HepG2 (cell line): ENCODE data around the gene PLCB4. TPM values are rescaled to one million over a fixed set of nuclear protein-coding genes. Genes with fewer than 3 reads are reported as not detected.

Experiments used
- ADNP ChIP-seq: sonication (generic); formaldehyde crosslinking; IDR thresholded peaks from 2 replicates; pipeline ENCODE4 v1.4.0; 2020; ENCODE audit warnings: missing genetic modification reagents
- ATF7 ChIP-seq, 2 experiments: fragments of 450-650 bp in 1 of 2; sonication (generic) in 1 of 2; formaldehyde crosslinking in 1 of 2; IDR thresholded peaks; 2 replicates each; pipeline versions ENCODE4 v1.4.0 to v1.6.1; 2016 to 2020; ENCODE audit warnings: antibody characterized with exemption in 1 of 2, mild to moderate bottlenecking in 1 of 2, missing genetic modification reagents in 1 of 2
- CEBPG ChIP-seq: IDR thresholded peaks from 2 replicates; pipeline ENCODE4 v1.6.1; 2016
- CENPX ChIP-seq: sonication (generic); formaldehyde crosslinking; IDR thresholded peaks from 2 replicates; pipeline ENCODE4 v1.9.0; 2021; ENCODE audit warnings: mild to moderate bottlenecking, missing genetic modification reagents, moderate library complexity
- EP300 ChIP-seq, 3 experiments: sonication (generic) in 1 of 3; formaldehyde crosslinking in 1 of 3; IDR thresholded peaks; 2 replicates each; pipeline versions ENCODE4 v1.5.1 to v1.6.1; 2011 to 2020; ENCODE audit warnings: low read depth in 2 of 3, low read length in 2 of 3, borderline replicate concordance in 1 of 3, improper control_type of control experiment in 1 of 3, mild to moderate bottlenecking in 1 of 3, missing genetic modification reagents in 1 of 3, moderate library complexity in 1 of 3
- FOXA1 ChIP-seq, 2 experiments: fragments of 450-650 bp in 1 of 2; sonication (generic) in 1 of 2; formaldehyde crosslinking in 1 of 2; IDR thresholded peaks; 2 replicates each; pipeline versions ENCODE4 v1.4.0 to v1.6.1; 2016 to 2020; ENCODE audit warnings: missing genetic modification reagents in 1 of 2
- KDM4B ChIP-seq: sonication (generic); formaldehyde crosslinking; IDR thresholded peaks from 2 replicates; pipeline ENCODE4 v1.4.0; 2020; ENCODE audit warnings: missing genetic modification reagents
- MEIS2 ChIP-seq: sonication (generic); formaldehyde crosslinking; IDR thresholded peaks from 2 replicates; pipeline ENCODE4 v1.9.0; 2021; ENCODE audit warnings: mild to moderate bottlenecking, missing genetic modification reagents
- NR2F6 ChIP-seq, 2 experiments: IDR thresholded peaks; 2 replicates each; pipeline ENCODE4 v1.6.1; 2016; ENCODE audit warnings: antibody characterized with exemption in 1 of 2, mild to moderate bottlenecking in 1 of 2
- POLR2G ChIP-seq: fragments of 200-400 bp; formaldehyde crosslinking; IDR thresholded peaks from 2 replicates; pipeline ENCODE4 v1.6.1; 2018; ENCODE audit warnings: mild to moderate bottlenecking, low read depth, low read length, moderate library complexity
- PRMT3 ChIP-seq: sonication (generic); formaldehyde crosslinking; IDR thresholded peaks from 2 replicates; pipeline ENCODE4 v1.8.1; 2022; ENCODE audit warnings: low read depth, mild to moderate bottlenecking, moderate library complexity, missing genetic modification reagents, borderline replicate concordance
- RFXAP ChIP-seq: sonication (generic); formaldehyde crosslinking; IDR thresholded peaks from 2 replicates; pipeline ENCODE4 v1.4.0; 2020; ENCODE audit warnings: missing genetic modification reagents, borderline replicate concordance
- SMYD3 ChIP-seq: sonication (generic); formaldehyde crosslinking; IDR thresholded peaks from 2 replicates; pipeline ENCODE4 v1.8.1; 2023; ENCODE audit warnings: mild to moderate bottlenecking, missing genetic modification reagents
- SNAI1 ChIP-seq: sonication (generic); formaldehyde crosslinking; IDR thresholded peaks from 2 replicates; pipeline ENCODE4 v1.5.0; 2020; ENCODE audit warnings: mild to moderate bottlenecking, missing genetic modification reagents, borderline replicate concordance
- TP53 ChIP-seq: sonication (generic); formaldehyde crosslinking; conservative IDR thresholded peaks from 2 replicates; pipeline ENCODE4 v1.4.0; 2020; ENCODE audit warnings: missing genetic modification reagents
- WIZ ChIP-seq: sonication (generic); formaldehyde crosslinking; IDR thresholded peaks from 2 replicates; pipeline ENCODE4 v1.5.1; 2020; ENCODE audit warnings: mild to moderate bottlenecking, missing genetic modification reagents
- ZMYM2 ChIP-seq: sonication (generic); formaldehyde crosslinking; IDR thresholded peaks from 2 replicates; pipeline ENCODE4 v1.8.0; 2022; ENCODE audit warnings: mild to moderate bottlenecking, missing genetic modification reagents
- ZMYM3 ChIP-seq: sonication (generic); formaldehyde crosslinking; IDR thresholded peaks from 2 replicates; pipeline ENCODE4 v1.5.1; 2020; ENCODE audit warnings: mild to moderate bottlenecking, missing genetic modification reagents
- ZNF124 ChIP-seq: sonication (generic); formaldehyde crosslinking; IDR thresholded peaks from 2 replicates; pipeline ENCODE4 v1.4.0; 2020; ENCODE audit warnings: missing genetic modification reagents
- ZNF20 ChIP-seq: sonication (generic); formaldehyde crosslinking; IDR thresholded peaks from 2 replicates; pipeline ENCODE4 v1.4.0; 2020; ENCODE audit warnings: mild to moderate bottlenecking, moderate library complexity, missing genetic modification reagents
- ZNF276 ChIP-seq: sonication (generic); formaldehyde crosslinking; IDR thresholded peaks from 2 replicates; pipeline ENCODE4 v1.4.0; 2020; ENCODE audit warnings: mild to moderate bottlenecking, low read depth, missing genetic modification reagents
- ZNF446 ChIP-seq: sonication (generic); formaldehyde crosslinking; IDR thresholded peaks from 2 replicates; pipeline ENCODE4 v1.5.0; 2020; ENCODE audit warnings: mild to moderate bottlenecking, missing genetic modification reagents
- ZNF550 ChIP-seq: sonication (generic); formaldehyde crosslinking; IDR thresholded peaks from 2 replicates; pipeline ENCODE4 v1.4.0; 2020; ENCODE audit warnings: mild to moderate bottlenecking, missing genetic modification reagents, borderline replicate concordance
- ZNF577 ChIP-seq: sonication (generic); formaldehyde crosslinking; IDR thresholded peaks from 2 replicates; pipeline ENCODE4 v1.4.0; 2020; ENCODE audit warnings: mild to moderate bottlenecking, low read depth, missing genetic modification reagents, borderline replicate concordance
- ZNF709 ChIP-seq: sonication (generic); formaldehyde crosslinking; IDR thresholded peaks from 2 replicates; pipeline ENCODE4 v1.5.0; 2020; ENCODE audit warnings: mild to moderate bottlenecking, missing genetic modification reagents
- ZNF816 ChIP-seq: sonication (generic); formaldehyde crosslinking; IDR thresholded peaks from 2 replicates; pipeline ENCODE4 v1.8.0; 2022; ENCODE audit warnings: missing genetic modification reagents, mild to moderate bottlenecking, borderline replicate concordance
- ZNF850 ChIP-seq: sonication (generic); formaldehyde crosslinking; conservative IDR thresholded peaks from 2 replicates; pipeline ENCODE4 v1.9.0; 2021; ENCODE audit warnings: mild to moderate bottlenecking, missing genetic modification reagents
- ZSCAN25 ChIP-seq: sonication (generic); formaldehyde crosslinking; IDR thresholded peaks from 2 replicates; pipeline ENCODE4 v1.8.0; 2022; ENCODE audit warnings: mild to moderate bottlenecking, missing genetic modification reagents
- polyA plus RNA-seq, 8 experiments: library from polyadenylated mRNA; depleted of rRNA in 3 of 8; stranded (reverse) in 7 of 8; unstranded in 1 of 8; fragments of >200 nt; fragmentation: Illumina TruSeq in 4 of 8; extraction: Trizol in 4 of 8; gene quantifications; 2 replicates each; pipeline versions ENCODE4 v1.2.1 to v1.2.3, GENCODE V29; 2011 to 2016; ENCODE audit warnings: low read depth in 4 of 8, missing spikeins in 1 of 8, mixed read lengths in 1 of 8; ENCODE audit not compliant: insufficient read depth in 1 of 8
- total RNA-seq, 5 experiments: library from RNA; depleted of rRNA; stranded (reverse); fragments of >200 nt; fragmentation: Illumina TruSeq; extraction: Trizol; gene quantifications; 2 replicates each; pipeline ENCODE4 v1.2.3, GENCODE V29; 2016; ENCODE audit warnings: low read depth in 1 of 5

PLCB4 gene
- total and polyA plus RNA-seq, 2 of the 13 experiments (the other 11 are each of a cell fraction or from before 2014, with no cell fraction given) = 0.01 TPM; not detected in 1

- no peak for TF ChIP-seq ZNF276 (CRISPR knock-in tag)
- TF ChIP-seq MEIS2 (CRISPR knock-in tag) = no peak
- peak; percentile 97 for TF ChIP-seq CEBPG
- no peak for TF ChIP-seq PRMT3 (CRISPR knock-in tag)
- no peak for TF ChIP-seq ZNF850 (CRISPR knock-in tag)
- TF ChIP-seq RFXAP (CRISPR knock-in tag) = no peak
- TF ChIP-seq ZNF577 = no peak
- peak; percentile 83; the same call in 1 of the 2 replicates for TF ChIP-seq SMYD3
- peak; percentile 88 to 97 for TF ChIP-seq EP300 (IDR thresholded peaks at IDR 0.05; ENCODE audit: low read depth in 2 of 2, low read length in 2 of 2)
- peak; percentile 86 for TF ChIP-seq EP300 (CRISPR knock-in tag; IDR thresholded peaks at IDR 0.05; ENCODE audit: borderline replicate concordance)
- TF ChIP-seq WIZ (CRISPR knock-in tag) = 0 out of 2 replicates have a peak, but pooled peaks have one; percentile 77
- TF ChIP-seq SNAI1 = no peak
- TF ChIP-seq CENPX = no peak
- TF ChIP-seq KDM4B (CRISPR knock-in tag) = 0 out of 2 replicates have a peak, but pooled peaks have one; percentile 64
- TF ChIP-seq FOXA1 (IDR thresholded peaks at IDR 0.05) = 0 out of 2 replicates have a peak, but pooled peaks have one; percentile 26
- peak; percentile 98 for TF ChIP-seq FOXA1 (CRISPR knock-in tag; IDR thresholded peaks at IDR 0.05)
- no peak for TF ChIP-seq ZNF709
- no peak for TF ChIP-seq ADNP (CRISPR knock-in tag)
- TF ChIP-seq ZMYM2 (CRISPR knock-in tag) = 0 out of 2 replicates have a peak, but pooled peaks have one; percentile 12
- TF ChIP-seq POLR2G = no peak
- TF ChIP-seq ZNF124 = peak; percentile 65; the same call in 1 of the 2 replicates
- TF ChIP-seq ZSCAN25 = no peak
- TF ChIP-seq TP53 = peak; percentile 64; the same call in 1 of the 2 replicates
- no peak for TF ChIP-seq ZNF550
- TF ChIP-seq ZMYM3 (CRISPR knock-in tag) = peak; percentile 56; the same call in 1 of the 2 replicates
- TF ChIP-seq ZNF20 = no peak
- TF ChIP-seq ZNF816 (CRISPR knock-in tag) = no peak
- TF ChIP-seq NR2F6 (IDR thresholded peaks at IDR 0.05) = peak; percentile 74
- peak; percentile 82 for TF ChIP-seq NR2F6 (CRISPR knock-in tag; IDR thresholded peaks at IDR 0.05)
- no peak for TF ChIP-seq ZNF446 (CRISPR knock-in tag)
- TF ChIP-seq ATF7 (IDR thresholded peaks at IDR 0.05) = no peak
- TF ChIP-seq ATF7 (CRISPR knock-in tag; IDR thresholded peaks at IDR 0.05) = 0 out of 2 replicates have a peak, but pooled peaks have one; percentile 25
These were observed 232.5 kb downstream of the PLCB4 start (continued) for GRCh38 chr20:9301129-9302090.
